PC-9 (cell line): ENCODE data around the gene SORCS2. TPM values are rescaled to one million over a fixed set of nuclear protein-coding genes. Genes with fewer than 3 reads are reported as not detected.

Experiments used
- BruUV-seq: library from RNA; stranded (reverse); fragments of 400-500 nt; replicated peaks from 2 replicates; lab custom pipeline; 2021; lab: Mats Ljungman, UMichigan
- CTCF ChIA-PET: fragments of 300-600 bp; sonication (Branson Sonifier 250); formaldehyde crosslinking; loops from one replicate; lab custom pipeline; 2022; ENCODE audit warnings: antibody characterized with exemption; lab: Charles Lee
- POLR2A ChIA-PET: fragments of 300-600 bp; sonication (Branson Sonifier 250); formaldehyde crosslinking; loops from one replicate; lab custom pipeline; 2022; ENCODE audit warnings: antibody characterized with exemption; ENCODE audit not compliant: unreplicated experiment; lab: Charles Lee
- DNase-seq, 2 experiments: peaks; one replicate each; pipeline versions ENCODE4 v3.0.0 to v3.0.0-alpha.2; 2015 to 2022; ENCODE audit warnings: mixed read lengths in 1 of 2
- H2AFZ ChIP-seq: fragments of 200-600 bp; sonication (generic); 2 replicates; pipeline ENCODE4 v1.8.1; 2017; ENCODE audit warnings: antibody characterized with exemption
- H3F3A ChIP-seq: fragments of 200-600 bp; sonication (generic); 2 replicates; pipeline ENCODE4 v1.8.1; 2017; ENCODE audit warnings: antibody characterized with exemption, mild to moderate bottlenecking, low read depth; ENCODE audit not compliant: insufficient read depth
- H3K27ac ChIP-seq: fragments of 200-600 bp; sonication (generic); 2 replicates; pipeline ENCODE4 v1.6.1; 2016; ENCODE audit warnings: mixed run types
- H3K27me3 ChIP-seq: fragments of 200-600 bp; sonication (generic); 2 replicates; pipeline ENCODE4 v1.6.1; 2016; ENCODE audit warnings: low read depth, mixed run types; ENCODE audit not compliant: insufficient read depth
- H3K36me3 ChIP-seq: fragments of 200-600 bp; sonication (generic); 2 replicates; pipeline ENCODE4 v1.6.1; 2016; ENCODE audit warnings: low read depth, mixed run types
- H3K4me1 ChIP-seq: fragments of 200-600 bp; sonication (generic); replicated peaks from 2 replicates; pipeline ENCODE4 v1.6.1; 2016; ENCODE audit warnings: mixed run types; ENCODE audit not compliant: insufficient read depth
- H3K4me2 ChIP-seq: fragments of 200-600 bp; sonication (generic); 2 replicates; pipeline ENCODE4 v1.6.1; 2017; ENCODE audit warnings: mixed run types
- H3K4me3 ChIP-seq: fragments of 200-600 bp; sonication (generic); 2 replicates; pipeline ENCODE4 v1.6.1; 2016; ENCODE audit warnings: mixed run types
- H3K79me2 ChIP-seq: fragments of 200-600 bp; sonication (generic); 2 replicates; pipeline ENCODE4 v1.6.1; 2017; ENCODE audit warnings: low read depth, mixed run types
- H3K9me2 ChIP-seq: fragments of 200-600 bp; sonication (generic); 2 replicates; pipeline ENCODE4 v1.8.1; 2017; ENCODE audit warnings: mild to moderate bottlenecking; ENCODE audit not compliant: insufficient read depth
- H3K9me3 ChIP-seq: fragments of 200-600 bp; sonication (generic); 2 replicates; pipeline ENCODE4 v1.8.1; 2016; ENCODE audit warnings: low read depth; ENCODE audit not compliant: insufficient read depth
- H4K20me1 ChIP-seq: fragments of 200-600 bp; sonication (generic); 2 replicates; pipeline ENCODE4 v1.8.1; 2017; ENCODE audit not compliant: insufficient read depth
- CTCF ChIP-seq: fragments of 200-600 bp; sonication (generic); conservative IDR thresholded peaks from 2 replicates; pipeline ENCODE4 v1.6.1; 2017; ENCODE audit warnings: mixed run types, antibody characterized with exemption, mild to moderate bottlenecking, moderate library complexity
- EZH2 ChIP-seq: fragments of 200-600 bp; sonication (generic); IDR thresholded peaks from 2 replicates; pipeline ENCODE4 v1.8.0; 2017; ENCODE audit warnings: antibody characterized with exemption, low read depth
- intact Hi-C: fragments of 100-400 bp; cut with micrococcal nuclease; formaldehyde crosslinking; loops from one replicate; pipeline ENCODE4 v1.10.0; 2022; ENCODE audit not compliant: unreplicated experiment
- total RNA-seq: library from RNA; stranded (reverse); gene quantifications from 2 replicates; pipeline ENCODE4 v1.2.3, GENCODE V29; 2021

Gene SORCS2
- total RNA-seq, 1 experiment from 2014 or later, result 25.8 TPM

- ChIA-PET POLR2A (no interaction called here), CTCF (no interaction called here)
- Histone ChIP-seq H2AFZ (no peak overlapping the region), H4K20me1 (no peaks in the 10 kb centered on the region), H3K4me1 (no peaks in the 10 kb centered on the region), H3K9me2 (no peaks in the 10 kb centered on the region), H3K4me2 (no peak overlapping the region), H3K27me3 (no peaks in the 10 kb centered on the region), H3K36me3 (no peaks in the 10 kb centered on the region), H3K27ac (no peak overlapping the region), H3K9me3 (no peaks in the 10 kb centered on the region), H3K79me2 (no peaks in the 10 kb centered on the region), H3K4me3 (no peak overlapping the region), H3F3A (no peaks in the 10 kb centered on the region)
- no peak for DNase-seq
- TF ChIP-seq CTCF, result no peak
- BruUV-seq, result no TSS peak
- intact Hi-C loops, result no loop called here
These were observed 517.8 kb downstream of the SORCS2 start for GRCh38 chr4:7710126-7710525.

GRCh38 chr4:7710576-7711306 lies 518.4 kb downstream of the SORCS2 start:
- no TSS peak for BruUV-seq

GRCh38 chr4:7711307-7711963 lies 519.1 kb downstream of the SORCS2 start:
- Histone ChIP-seq H3K36me3 (no peaks in the 10 kb centered on the region), H3K4me2 (no peak overlapping the region), H3K27ac (no peak overlapping the region), H3K4me1 (no peaks in the 10 kb centered on the region), H2AFZ (no peak overlapping the region), H3F3A (no peaks in the 10 kb centered on the region), H3K79me2 (no peaks in the 10 kb centered on the region), H4K20me1 (no peaks in the 10 kb centered on the region), H3K9me2 (no peaks in the 10 kb centered on the region), H3K4me3 (no peak overlapping the region), H3K27me3 (no peaks in the 10 kb centered on the region), H3K9me3 (no peaks in the 10 kb centered on the region)
- ChIA-PET CTCF (no interaction called here), POLR2A (no interaction called here)
- intact Hi-C loops, result no loop called here
- TF ChIP-seq EZH2, result no peak
- no peak for TF ChIP-seq CTCF
- DNase-seq, result no peak
- BruUV-seq, result no TSS peak

More at GRCh38 chr4:7710576-7711306, 518.4 kb downstream of the SORCS2 start:
- no peaks in the 10 kb centered on the region for H3K9me2 ChIP-seq
- H3K36me3 ChIP-seq, result no peaks in the 10 kb centered on the region
- no peak for DNase-seq
- H3K27me3 ChIP-seq, result no peaks in the 10 kb centered on the region
- H3K4me2 ChIP-seq, result no peak overlapping the region
- no peaks in the 10 kb centered on the region for H3K9me3 ChIP-seq
- POLR2A ChIA-PET, result no interaction called here
- no peaks in the 10 kb centered on the region for H4K20me1 ChIP-seq
- H3K4me3 ChIP-seq, result no peak overlapping the region
- no peaks in the 10 kb centered on the region for H3K79me2 ChIP-seq
- no peak overlapping the region for H2AFZ ChIP-seq
- no peak overlapping the region for H3K27ac ChIP-seq
- H3F3A ChIP-seq, result no peaks in the 10 kb centered on the region
- H3K4me1 ChIP-seq, result no peaks in the 10 kb centered on the region
- CTCF ChIA-PET, result no interaction called here
- TF ChIP-seq CTCF (no peak), EZH2 (no peak)
- intact Hi-C loops, result no loop called here
